Endothelial cell of umbilical vein (primary cell): Measurements from ENCODE around the gene IL4I1. TPM values are rescaled to one million over a fixed set of nuclear protein-coding genes. Genes with fewer than 3 reads are reported as not detected.

Source experiments
- BruUV-seq: library from RNA; stranded (reverse); fragments of 400-500 nt; replicated peaks from 2 replicates; lab custom pipeline; 2021; lab: Mats Ljungman, UMichigan
- CTCF ChIA-PET: fragments of 300-600, 350-600 bp; sonication (Branson Sonifier 250); formaldehyde crosslinking; loops from one replicate; lab custom pipeline; 2021; ENCODE audit warnings: antibody characterized with exemption, inconsistent platforms; lab: Charles Lee
- POLR2A ChIA-PET: fragments of 300-600, 350-600 bp; sonication (Branson Sonifier 250); formaldehyde crosslinking; loops from one replicate; lab custom pipeline; 2021; ENCODE audit warnings: antibody characterized with exemption, inconsistent platforms; lab: Charles Lee
- DNase-seq: peaks from one replicate; pipeline ENCODE4 v3.0.0-alpha.2; 2011; ENCODE audit warnings: low read depth, low spot score
- FAIRE-seq: peaks from 2 replicates; lab custom pipeline; 2011; peaks lifted over from hg19 to GRCh38; lab: Jason Lieb, UNC
- H2AFZ ChIP-seq: 2 replicates; pipeline ENCODE4 v1.6.0; 2012; ENCODE audit warnings: low read depth, low read length, control low read depth, inconsistent platforms
- H3K27ac ChIP-seq: 2 replicates; pipeline ENCODE4 v1.5.1; 2011; ENCODE audit warnings: low read depth, mild to moderate bottlenecking, control low read depth, low read length, moderate library complexity; ENCODE audit not compliant: insufficient read depth
- H3K27me3 ChIP-seq, 2 experiments: 2 replicates each; pipeline versions ENCODE4 v1.6.0 to v1.6.1; 2011; ENCODE audit warnings: low read length in 2 of 2, mixed read lengths in 1 of 2; ENCODE audit not compliant: control insufficient read depth in 2 of 2, insufficient read depth in 2 of 2
- H3K36me3 ChIP-seq, 2 experiments: 2 replicates in 1 of 2; 3 replicates in 1 of 2; pipeline ENCODE4 v1.5.1; 2011; ENCODE audit warnings: low read length in 2 of 2, mild to moderate bottlenecking in 1 of 2, moderate library complexity in 1 of 2; ENCODE audit not compliant: control insufficient read depth in 2 of 2, insufficient read depth in 2 of 2; ENCODE audit errors: extremely low read depth in 1 of 2
- H3K4me1 ChIP-seq: 3 replicates; pipeline ENCODE4 v1.5.1; 2011; ENCODE audit warnings: mild to moderate bottlenecking, low read length; ENCODE audit not compliant: control insufficient read depth, insufficient read depth; ENCODE audit errors: extremely low read depth
- H3K4me2 ChIP-seq: 2 replicates; pipeline ENCODE4 v1.6.1; 2011; ENCODE audit warnings: low read length, control low read depth, mixed read lengths; ENCODE audit not compliant: insufficient read depth
- H3K4me3 ChIP-seq, 3 experiments: fragments of 200-600 bp in 1 of 3; sonication (generic), shearing (Covaris generic) in 1 of 3; replicated peaks in 1 of 3; 2 replicates each; pipeline ENCODE4 v1.5.1; 2011 to 2016; ENCODE audit warnings: control low read depth in 3 of 3, low read length in 3 of 3, mild to moderate bottlenecking in 2 of 3, inconsistent platforms in 1 of 3, low read depth in 1 of 3, moderate library complexity in 1 of 3; ENCODE audit not compliant: insufficient read depth in 1 of 3
- H3K79me2 ChIP-seq: 2 replicates; pipeline ENCODE4 v1.6.0; 2012; ENCODE audit warnings: low read length, inconsistent platforms; ENCODE audit not compliant: control insufficient read depth, insufficient read depth
- H3K9ac ChIP-seq: replicated peaks from 2 replicates; pipeline ENCODE3; 2011; ENCODE audit warnings: low read length, control low read depth; ENCODE audit not compliant: insufficient read depth; ENCODE audit errors: extremely low read depth
- H3K9me1 ChIP-seq: replicated peaks from 3 replicates; pipeline ENCODE4 v1.6.0; 2011; ENCODE audit warnings: mild to moderate bottlenecking, low read length; ENCODE audit not compliant: control insufficient read depth, insufficient read depth; ENCODE audit errors: extremely low read depth
- H3K9me3 ChIP-seq: replicated peaks from 2 replicates; pipeline ENCODE4 v1.5.1; 2012; ENCODE audit warnings: low read length, inconsistent platforms; ENCODE audit not compliant: control insufficient read depth, insufficient read depth
- H4K20me1 ChIP-seq: replicated peaks from 2 replicates; pipeline ENCODE3; 2011; ENCODE audit warnings: mild to moderate bottlenecking, low read length; ENCODE audit not compliant: control insufficient read depth, insufficient read depth; ENCODE audit errors: extremely low read depth
- EZH2 ChIP-seq: IDR thresholded peaks from 2 replicates; pipeline ENCODE4 v1.6.1; 2012; ENCODE audit warnings: borderline replicate concordance, low read depth, mild to moderate bottlenecking, moderate library complexity, low read length, inconsistent platforms; ENCODE audit not compliant: severe bottlenecking
- FOS ChIP-seq: IDR thresholded peaks from 2 replicates; pipeline ENCODE4 v1.6.1; 2011; ENCODE audit warnings: mild to moderate bottlenecking, low read length, moderate library complexity, borderline replicate concordance; ENCODE audit not compliant: insufficient read depth
- GATA2 ChIP-seq: IDR thresholded peaks from 2 replicates; pipeline ENCODE4 v1.7.0; 2011; ENCODE audit warnings: low read depth, mild to moderate bottlenecking, moderate library complexity, mixed read lengths, low read length; ENCODE audit not compliant: insufficient read length, insufficient read depth
- JUN ChIP-seq: IDR thresholded peaks from 2 replicates; pipeline ENCODE4 v1.6.1; 2011; ENCODE audit warnings: borderline replicate concordance, low read depth; ENCODE audit not compliant: insufficient read length, insufficient read depth
- MYC ChIP-seq: IDR thresholded peaks from one replicate; pipeline ENCODE4 v1.6.1; 2011; ENCODE audit warnings: mild to moderate bottlenecking, low read depth, low read length
- POLR2A ChIP-seq: IDR thresholded peaks from 2 replicates; pipeline ENCODE4 v1.6.1; 2012; ENCODE audit warnings: low read depth, mild to moderate bottlenecking, control low read depth, low read length
- POLR2AphosphoS5 ChIP-seq: IDR thresholded peaks from 2 replicates; pipeline ENCODE4 v1.6.1; 2012; ENCODE audit warnings: low read depth, mild to moderate bottlenecking, control low read depth, low read length, moderate library complexity; ENCODE audit not compliant: insufficient read depth
- dilution Hi-C: fragments of 300-500 bp; cut with MboI; formaldehyde crosslinking; loops from one replicate; pipeline ENCODE4 v1.15.0; 2019; ENCODE audit warnings: low sequenced_read_pairs; ENCODE audit not compliant: extremely low pct_ligation_motif_present
- intact Hi-C: fragments of 100-400 bp; cut with micrococcal nuclease; formaldehyde crosslinking; loops from one replicate; pipeline ENCODE4 v1.10.0; 2022
- polyA plus RNA-seq, 4 experiments: library from polyadenylated mRNA; depleted of rRNA in 3 of 4; stranded (reverse) in 3 of 4; unstranded in 1 of 4; fragments of >200 nt; gene quantifications; 2 replicates each; pipeline versions ENCODE4 v1.2.1 to v1.2.3, GENCODE V29; 2011 to 2012; ENCODE audit warnings: missing spikeins in 1 of 4
- total RNA-seq: library from RNA; stranded (reverse); gene quantifications from 2 replicates; pipeline ENCODE4 v1.2.3, GENCODE V29; 2021
- TF ChIP-seq, protein P1 (sequence below): IDR thresholded peaks from 2 replicates; pipeline ENCODE4 v1.6.1; 2011; ENCODE audit not compliant: insufficient read depth, insufficient read length
- TF ChIP-seq, protein P2 (sequence below), 2 donors: IDR thresholded peaks; 1 replicate in 1 of 2; 2 replicates in 1 of 2; pipeline ENCODE4 v1.5.1; 2011; ENCODE audit warnings: low read length in 2 of 2, mild to moderate bottlenecking in 2 of 2, moderate library complexity in 2 of 2, control low read depth in 1 of 2, inconsistent platforms in 1 of 2, low read depth in 1 of 2; ENCODE audit not compliant: insufficient read depth in 1 of 2; ENCODE audit errors: extremely low read depth in 1 of 2

IL4I1 gene
- total and polyA plus RNA-seq, 2 donors (not counting 3 experiments of a cell fraction or from before 2014, with no cell fraction given): 5.0 to 5.6 TPM

DNA sequence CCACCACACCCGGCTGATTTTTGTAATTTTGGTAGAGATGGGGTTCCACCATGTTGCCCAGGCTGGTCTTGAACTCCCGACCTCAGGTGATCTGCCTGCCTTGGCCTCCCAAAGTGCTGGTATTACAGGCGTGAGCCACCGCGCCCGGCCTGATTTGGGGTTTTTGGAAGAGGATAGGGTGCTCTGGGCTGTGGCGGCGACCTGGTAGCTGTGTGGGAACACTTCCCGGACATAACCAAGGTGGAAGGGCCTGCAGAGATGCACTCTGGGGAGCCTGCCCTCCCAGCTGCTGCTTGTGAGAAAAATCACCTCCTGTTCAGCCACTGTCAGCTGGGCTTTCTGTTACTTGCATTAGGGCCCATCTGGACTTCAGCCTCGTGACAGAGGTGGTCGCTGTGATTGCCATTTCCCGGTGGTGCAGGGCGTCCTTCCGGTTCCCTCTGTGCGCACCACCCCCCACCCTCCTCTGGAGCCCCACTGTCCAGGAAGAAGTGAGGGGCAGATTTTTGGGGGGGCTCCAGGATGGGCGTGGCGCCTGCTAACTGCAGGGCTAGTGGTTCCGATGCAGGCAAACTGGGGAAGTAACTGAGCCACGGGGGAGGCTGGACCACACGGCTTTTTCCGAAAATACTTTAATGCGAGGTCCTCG is 7.5 kb downstream of the IL4I1 start:
- Histone ChIP-seq H3K27ac (no peak overlapping the region), H3K4me2 (no peak overlapping the region), H3K4me3 (no peak overlapping the region), H3K4me1 (peaks cover 3% of the 10 kb centered on the region), H3K36me3 (peaks cover 6% of the 10 kb centered on the region in 2 experiments), H3K9ac (no peak overlapping the region), H4K20me1 (no peaks in the 10 kb centered on the region), H2AFZ (no peak overlapping the region), H3K79me2 (no peaks in the 10 kb centered on the region), H3K27me3 (no peaks in the 10 kb centered on the region), H3K9me3 (no peaks in the 10 kb centered on the region), H3K9me1 (no peaks in the 10 kb centered on the region)
- TF ChIP-seq POLR2A (no peak), JUN (no peak), EZH2 (no peak), FOS (no peak), GATA2 (no peak)
- dilution Hi-C loops (no loop called here), intact Hi-C loops (no loop called here)
- peak; percentile 4 for FAIRE-seq
- no TSS peak for BruUV-seq
- ChIA-PET POLR2A (no interaction called here), CTCF (no interaction called here)
- no peak for DNase-seq

DNA sequence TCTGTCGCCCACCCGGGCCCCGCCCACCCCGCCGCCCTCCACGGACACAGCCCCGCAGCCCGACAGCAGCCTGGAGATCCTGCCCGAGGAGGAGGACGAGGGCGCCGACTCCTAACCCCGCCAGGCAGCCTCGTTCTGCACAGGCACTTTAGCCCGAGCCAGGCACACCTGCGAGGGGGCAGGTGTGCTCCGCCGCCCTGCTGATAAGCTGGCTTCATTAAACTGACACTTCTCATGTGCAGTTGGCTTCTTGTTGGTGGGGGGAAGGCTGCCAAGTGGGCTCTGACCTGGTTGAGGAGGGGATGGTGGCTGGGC is 8.2 kb downstream of the IL4I1 start:
- ChIA-PET CTCF (no interaction called here), POLR2A (no interaction called here)
- Histone ChIP-seq H3K9me1 (no peaks in the 10 kb centered on the region), H3K4me2 (no peak overlapping the region), H3K27ac (no peak overlapping the region), H3K4me1 (peaks cover 3% of the 10 kb centered on the region), H2AFZ (no peak overlapping the region), H3K4me3 (no peak overlapping the region), H3K9me3 (no peaks in the 10 kb centered on the region), H3K79me2 (no peaks in the 10 kb centered on the region), H4K20me1 (no peaks in the 10 kb centered on the region), H3K9ac (no peak overlapping the region), H3K36me3 (peaks cover 9 to 13% of the 10 kb centered on the region in 2 experiments), H3K27me3 (no peaks in the 10 kb centered on the region)
- no peak for TF ChIP-seq GATA2
- TF ChIP-seq JUN: no peak
- TF ChIP-seq, protein P1, sequence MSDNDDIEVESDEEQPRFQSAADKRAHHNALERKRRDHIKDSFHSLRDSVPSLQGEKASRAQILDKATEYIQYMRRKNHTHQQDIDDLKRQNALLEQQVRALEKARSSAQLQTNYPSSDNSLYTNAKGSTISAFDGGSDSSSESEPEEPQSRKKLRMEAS: no peak
- no peak for TF ChIP-seq POLR2A
- TF ChIP-seq FOS: no peak
- TF ChIP-seq MYC: no peak
- TF ChIP-seq, protein P2, sequence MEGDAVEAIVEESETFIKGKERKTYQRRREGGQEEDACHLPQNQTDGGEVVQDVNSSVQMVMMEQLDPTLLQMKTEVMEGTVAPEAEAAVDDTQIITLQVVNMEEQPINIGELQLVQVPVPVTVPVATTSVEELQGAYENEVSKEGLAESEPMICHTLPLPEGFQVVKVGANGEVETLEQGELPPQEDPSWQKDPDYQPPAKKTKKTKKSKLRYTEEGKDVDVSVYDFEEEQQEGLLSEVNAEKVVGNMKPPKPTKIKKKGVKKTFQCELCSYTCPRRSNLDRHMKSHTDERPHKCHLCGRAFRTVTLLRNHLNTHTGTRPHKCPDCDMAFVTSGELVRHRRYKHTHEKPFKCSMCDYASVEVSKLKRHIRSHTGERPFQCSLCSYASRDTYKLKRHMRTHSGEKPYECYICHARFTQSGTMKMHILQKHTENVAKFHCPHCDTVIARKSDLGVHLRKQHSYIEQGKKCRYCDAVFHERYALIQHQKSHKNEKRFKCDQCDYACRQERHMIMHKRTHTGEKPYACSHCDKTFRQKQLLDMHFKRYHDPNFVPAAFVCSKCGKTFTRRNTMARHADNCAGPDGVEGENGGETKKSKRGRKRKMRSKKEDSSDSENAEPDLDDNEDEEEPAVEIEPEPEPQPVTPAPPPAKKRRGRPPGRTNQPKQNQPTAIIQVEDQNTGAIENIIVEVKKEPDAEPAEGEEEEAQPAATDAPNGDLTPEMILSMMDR (IDR thresholded peaks at IDR 0.05; ENCODE audit: extremely low read depth in 1 of 2, insufficient read depth in 1 of 2, low read depth in 1 of 2, low read length in 2 of 2): no peak
- TF ChIP-seq EZH2: no peak
- TF ChIP-seq POLR2AphosphoS5: no peak
- dilution Hi-C loops: no loop called here
- DNase-seq: no peak
- no TSS peak for BruUV-seq
- intact Hi-C loops: no loop called here
- no peak for FAIRE-seq
